Measurements from ENCODE around the gene HRK. TPM values are rescaled to one million over a fixed set of nuclear protein-coding genes. Genes with fewer than 3 reads are reported as not detected.

HRK gene
- total and polyA plus RNA-seq, 9 of the 15 experiments (the other 6 are each of a cell fraction or from before 2014, with no cell fraction given): 0.01 to 0.05 (median 0.04) TPM; not detected in 6

DNA sequence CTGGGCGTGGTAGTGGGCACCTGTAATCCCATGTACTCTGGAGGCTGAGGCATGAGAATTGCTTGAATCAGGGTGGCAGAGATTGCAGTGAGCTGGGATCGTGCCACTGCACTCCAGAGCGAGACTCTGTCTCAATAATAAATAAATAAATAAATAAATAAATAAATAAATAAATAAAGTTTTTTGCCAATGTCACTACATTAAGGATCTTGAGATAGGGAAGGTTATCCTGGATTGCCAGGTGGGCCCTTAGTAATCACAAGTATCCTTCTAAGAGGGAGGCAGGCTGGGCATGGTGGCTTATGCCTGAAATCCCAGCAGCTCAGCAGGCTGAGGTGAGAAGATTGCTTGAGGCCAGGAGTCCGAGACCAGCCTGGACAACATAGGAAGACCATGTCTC is 25.0 kb upstream of the HRK start:
- in situ Hi-C loops (cut with MboI) (no loop called here), intact Hi-C loops (cut with micrococcal nuclease) (no loop called here)
- Histone ChIP-seq H3K4me2 (ENCODE audit: insufficient read depth, low read length) (no peak overlapping the region), H3K27ac (ENCODE audit: extremely low read depth, low read depth, low read length) (no peak overlapping the region), H3K79me2 (ENCODE audit: control insufficient read depth, insufficient read depth, low read length) (peaks cover 11% of the 10 kb centered on the region), H3K9me3 (replicated peaks; ENCODE audit: control insufficient read depth, insufficient read depth, low read depth, low read length) (no peaks in the 10 kb centered on the region), H3K36me3 (ENCODE audit: control insufficient read depth, insufficient read depth, low read length) (no peaks in the 10 kb centered on the region), H3K9ac (ENCODE audit: insufficient read depth in 1 of 2, low read depth in 2 of 2, low read length in 2 of 2) (no peak overlapping the region), H3K4me3 (no peak overlapping the region), H4K20me1 (replicated peaks; ENCODE audit: control insufficient read depth, insufficient read depth, low read length) (no peaks in the 10 kb centered on the region), H3K9me1 (ENCODE audit: control insufficient read depth, insufficient read depth, low read length) (no peaks in the 10 kb centered on the region), H3K4me1 (replicated peaks in 1 of 2; ENCODE audit: control insufficient read depth in 2 of 2, insufficient read depth in 2 of 2, low read length in 2 of 2) (peaks cover 0 to 8% of the 10 kb centered on the region in 2 experiments; a peak in 2 of 5 replicates), H2AFZ (ENCODE audit: low read depth, low read length) (no peak overlapping the region), H3K27me3 (ENCODE audit: control insufficient read depth in 2 of 2, insufficient read depth in 2 of 2, low read length in 2 of 2) (peaks cover 8 to 11% of the 10 kb centered on the region in 2 experiments; a peak in 4 of 5 replicates)
- FAIRE-seq (no peak), DNase-seq (ENCODE audit: extremely low read depth in 1 of 4, low spot score in 3 of 4) (no peak), ATAC-seq (no peak)
- TF ChIP-seq NFIX (CRISPR knock-in tag; IDR thresholded peaks at IDR 0.05; ENCODE audit: low read depth) (no peak), ZC3H11A (IDR thresholded peaks at IDR 0.05; ENCODE audit: low read depth, low read length) (peak; percentile 54; the same call in 1 of the 2 replicates)
- ChIA-PET POLR2A (interaction anchor here (0.6 to 1.4 kb wide), 4 partner anchors 10 to 355 kb away, joined by 3 to 6 read pairs (median 3); no protein-coding TSS in a partner anchor), CTCF (ENCODE audit: low intra/inter-chr PET ratio) (no interaction called here)
- 21% methylated on average over 4 of the region's 4 CpGs for WGBS (ENCODE audit: insufficient coverage, low coverage, missing lambda C conversion rate)
- no TSS peak for BruUV-seq (replicated peaks)

DNA sequence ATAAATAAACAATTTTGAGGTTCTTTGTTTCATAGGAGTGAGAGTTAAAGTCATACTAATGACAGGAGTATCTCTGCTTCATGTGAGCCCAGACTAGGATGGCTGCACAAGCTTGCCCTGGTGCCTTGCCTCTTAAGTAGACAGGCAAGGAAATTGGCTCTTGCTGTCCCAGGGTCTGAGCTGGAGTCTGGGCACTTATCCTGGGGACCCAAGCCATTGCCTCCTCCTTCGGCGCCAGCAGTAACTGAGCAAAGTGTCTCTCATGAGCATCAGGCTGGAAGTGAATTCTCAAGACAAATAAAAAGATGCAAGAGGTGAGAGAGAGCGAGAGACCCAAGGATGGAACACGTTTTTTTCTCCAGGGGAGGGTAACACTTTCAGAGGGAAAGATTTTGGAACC is 22.6 kb upstream of the HRK start:
- Histone ChIP-seq H3K9me1 (ENCODE audit: control insufficient read depth, insufficient read depth, low read length) (no peaks in the 10 kb centered on the region), H4K20me1 (replicated peaks; ENCODE audit: control insufficient read depth, insufficient read depth, low read length) (no peaks in the 10 kb centered on the region), H3K27me3 (ENCODE audit: control insufficient read depth in 2 of 2, insufficient read depth in 2 of 2, low read length in 2 of 2) (peaks cover 8 to 11% of the 10 kb centered on the region in 2 experiments; a peak in 4 of 5 replicates), H2AFZ (ENCODE audit: low read depth, low read length) (no peak overlapping the region), H3K4me2 (ENCODE audit: insufficient read depth, low read length) (no peak overlapping the region), H3K9me3 (replicated peaks; ENCODE audit: control insufficient read depth, insufficient read depth, low read depth, low read length) (no peaks in the 10 kb centered on the region), H3K27ac (ENCODE audit: extremely low read depth, low read depth, low read length) (no peak overlapping the region), H3K4me3 (no peak overlapping the region), H3K79me2 (ENCODE audit: control insufficient read depth, insufficient read depth, low read length) (no peaks in the 10 kb centered on the region), H3K4me1 (replicated peaks in 1 of 2; ENCODE audit: control insufficient read depth in 2 of 2, insufficient read depth in 2 of 2, low read length in 2 of 2) (no peaks in the 10 kb centered on the region), H3K9ac (ENCODE audit: insufficient read depth in 1 of 2, low read depth in 2 of 2, low read length in 2 of 2) (no peak overlapping the region), H3K36me3 (ENCODE audit: control insufficient read depth, insufficient read depth, low read length) (no peaks in the 10 kb centered on the region)
- TF ChIP-seq, protein P1, sequence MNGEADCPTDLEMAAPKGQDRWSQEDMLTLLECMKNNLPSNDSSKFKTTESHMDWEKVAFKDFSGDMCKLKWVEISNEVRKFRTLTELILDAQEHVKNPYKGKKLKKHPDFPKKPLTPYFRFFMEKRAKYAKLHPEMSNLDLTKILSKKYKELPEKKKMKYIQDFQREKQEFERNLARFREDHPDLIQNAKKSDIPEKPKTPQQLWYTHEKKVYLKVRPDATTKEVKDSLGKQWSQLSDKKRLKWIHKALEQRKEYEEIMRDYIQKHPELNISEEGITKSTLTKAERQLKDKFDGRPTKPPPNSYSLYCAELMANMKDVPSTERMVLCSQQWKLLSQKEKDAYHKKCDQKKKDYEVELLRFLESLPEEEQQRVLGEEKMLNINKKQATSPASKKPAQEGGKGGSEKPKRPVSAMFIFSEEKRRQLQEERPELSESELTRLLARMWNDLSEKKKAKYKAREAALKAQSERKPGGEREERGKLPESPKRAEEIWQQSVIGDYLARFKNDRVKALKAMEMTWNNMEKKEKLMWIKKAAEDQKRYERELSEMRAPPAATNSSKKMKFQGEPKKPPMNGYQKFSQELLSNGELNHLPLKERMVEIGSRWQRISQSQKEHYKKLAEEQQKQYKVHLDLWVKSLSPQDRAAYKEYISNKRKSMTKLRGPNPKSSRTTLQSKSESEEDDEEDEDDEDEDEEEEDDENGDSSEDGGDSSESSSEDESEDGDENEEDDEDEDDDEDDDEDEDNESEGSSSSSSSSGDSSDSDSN (IDR thresholded peaks at IDR 0.05; ENCODE audit: borderline replicate concordance in 1 of 2, low read depth in 2 of 2, low read length in 2 of 2): peak in 1 of 2 experiments; percentile 83; a peak in 2 of 4 replicates
- TF ChIP-seq KHSRP (IDR thresholded peaks at IDR 0.05) (no peak), HDAC1 (IDR thresholded peaks at IDR 0.05) (no peak)
- TF ChIP-seq, protein P2, sequence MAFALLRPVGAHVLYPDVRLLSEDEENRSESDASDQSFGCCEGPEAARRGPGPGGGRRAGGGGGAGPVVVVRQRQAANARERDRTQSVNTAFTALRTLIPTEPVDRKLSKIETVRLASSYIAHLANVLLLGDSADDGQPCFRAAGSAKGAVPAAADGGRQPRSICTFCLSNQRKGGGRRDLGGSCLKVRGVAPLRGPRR (CRISPR knock-in tag; IDR thresholded peaks at IDR 0.05): no peak
- TF ChIP-seq, protein P3, sequence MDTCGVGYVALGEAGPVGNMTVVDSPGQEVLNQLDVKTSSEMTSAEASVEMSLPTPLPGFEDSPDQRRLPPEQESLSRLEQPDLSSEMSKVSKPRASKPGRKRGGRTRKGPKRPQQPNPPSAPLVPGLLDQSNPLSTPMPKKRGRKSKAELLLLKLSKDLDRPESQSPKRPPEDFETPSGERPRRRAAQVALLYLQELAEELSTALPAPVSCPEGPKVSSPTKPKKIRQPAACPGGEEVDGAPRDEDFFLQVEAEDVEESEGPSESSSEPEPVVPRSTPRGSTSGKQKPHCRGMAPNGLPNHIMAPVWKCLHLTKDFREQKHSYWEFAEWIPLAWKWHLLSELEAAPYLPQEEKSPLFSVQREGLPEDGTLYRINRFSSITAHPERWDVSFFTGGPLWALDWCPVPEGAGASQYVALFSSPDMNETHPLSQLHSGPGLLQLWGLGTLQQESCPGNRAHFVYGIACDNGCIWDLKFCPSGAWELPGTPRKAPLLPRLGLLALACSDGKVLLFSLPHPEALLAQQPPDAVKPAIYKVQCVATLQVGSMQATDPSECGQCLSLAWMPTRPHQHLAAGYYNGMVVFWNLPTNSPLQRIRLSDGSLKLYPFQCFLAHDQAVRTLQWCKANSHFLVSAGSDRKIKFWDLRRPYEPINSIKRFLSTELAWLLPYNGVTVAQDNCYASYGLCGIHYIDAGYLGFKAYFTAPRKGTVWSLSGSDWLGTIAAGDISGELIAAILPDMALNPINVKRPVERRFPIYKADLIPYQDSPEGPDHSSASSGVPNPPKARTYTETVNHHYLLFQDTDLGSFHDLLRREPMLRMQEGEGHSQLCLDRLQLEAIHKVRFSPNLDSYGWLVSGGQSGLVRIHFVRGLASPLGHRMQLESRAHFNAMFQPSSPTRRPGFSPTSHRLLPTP (IDR thresholded peaks at IDR 0.05; ENCODE audit: borderline replicate concordance, extremely low read depth, insufficient read length): no peak
- WGBS (ENCODE audit: insufficient coverage, low coverage, missing lambda C conversion rate): 2% methylated on average over 4 of the region's 4 CpGs
- intact Hi-C loops (cut with micrococcal nuclease) (no loop called here), in situ Hi-C loops (cut with MboI) (no loop called here)
- no peak for DNase-seq (ENCODE audit: extremely low read depth in 1 of 4, low spot score in 3 of 4)
- no TSS peak for BruUV-seq (replicated peaks)
- POLR2A ChIA-PET: interaction anchor here (0.6 to 1.2 kb wide), 2 partner anchors 11 to 241 kb away, joined by 3 to 7 read pairs; no protein-coding TSS in a partner anchor
- no peak for FAIRE-seq
- no peak for ATAC-seq
- CTCF ChIA-PET (ENCODE audit: low intra/inter-chr PET ratio): no interaction called here
